T-cell (primary cell): Measurements from ENCODE around the gene THADA. TPM values are rescaled to one million over a fixed set of nuclear protein-coding genes. Genes with fewer than 3 reads are reported as not detected.

ENCODE experiments used
- ATAC-seq, 4 experiments: fragments of 200-7000 bp in 3 of 4; fragments of 150-1000 bp in 1 of 4; cut with Tn5 transposase; replicated peaks in 1 of 4; 1 replicate in 3 of 4; 2 replicates in 1 of 4; pipeline ENCODE4 v1.10.0; 2021; ENCODE audit warnings: moderate library complexity in 3 of 4, mild to moderate bottlenecking in 2 of 4, moderate number of reproducible peaks in 1 of 4
- CTCF ChIA-PET, 2 donors: fragments of 300-600 bp; sonication (Branson Sonifier 250); formaldehyde crosslinking; loops; one replicate each; lab custom pipeline; 2022; ENCODE audit warnings: antibody characterized with exemption in 2 of 2; lab: Charles Lee
- POLR2A ChIA-PET, 2 donors: fragments of 300-600 bp; sonication (Branson Sonifier 250); formaldehyde crosslinking; loops; one replicate each; lab custom pipeline; 2022; ENCODE audit warnings: antibody characterized with exemption in 2 of 2; lab: Charles Lee
- DNase-seq, 35 experiments: peaks; one replicate each; pipeline versions ENCODE4 v3.0.0 to v3.0.0-alpha.2; 2013 to 2023
- H3K27ac ChIP-seq: one replicate; pipeline ENCODE4 v1.5.1; 2013; ENCODE audit warnings: low read length
- H3K27me3 ChIP-seq, 2 experiments: replicated peaks in 1 of 2; 1 replicate in 1 of 2; 2 replicates in 1 of 2; pipeline versions ENCODE4 v1.6.1 to v1.7.0; 2013; ENCODE audit warnings: low read length in 1 of 2, mixed read lengths in 1 of 2; ENCODE audit not compliant: control insufficient read depth in 2 of 2, insufficient read depth in 2 of 2; ENCODE audit errors: extremely low read depth in 1 of 2
- H3K36me3 ChIP-seq, 2 donors: 1 replicate in 1 of 2; 2 replicates in 1 of 2; pipeline versions ENCODE4 v1.6.1 to v1.7.0; 2013; ENCODE audit warnings: low read length in 1 of 2; ENCODE audit not compliant: control insufficient read depth in 2 of 2, insufficient read depth in 1 of 2; ENCODE audit errors: extremely low read depth in 1 of 2
- H3K4me1 ChIP-seq, 2 experiments: 1 replicate in 1 of 2; 2 replicates in 1 of 2; pipeline versions ENCODE4 v1.6.1 to v1.7.0; 2013; ENCODE audit warnings: low read length in 2 of 2, mixed read lengths in 1 of 2; ENCODE audit not compliant: insufficient read depth in 2 of 2, control insufficient read depth in 1 of 2; ENCODE audit errors: extremely low read depth in 1 of 2
- H3K4me3 ChIP-seq, 2 donors: 1 replicate in 1 of 2; 2 replicates in 1 of 2; pipeline versions ENCODE4 v1.5.1 to v1.7.0; 2013; ENCODE audit warnings: mild to moderate bottlenecking in 2 of 2, low read length in 1 of 2, moderate library complexity in 1 of 2; ENCODE audit not compliant: control insufficient read depth in 1 of 2; ENCODE audit errors: extremely low read depth in 1 of 2
- H3K9me3 ChIP-seq: 2 replicates; pipeline ENCODE4 v1.7.0; 2013
- H3K27ac Mint-ChIP-seq, 2 donors: one replicate each; pipeline ENCODE4 v1.8.0; 2020 to 2021; ENCODE audit warnings: mild to moderate bottlenecking in 2 of 2, mixed read lengths in 2 of 2
- H3K27me3 Mint-ChIP-seq, 2 donors: one replicate each; pipeline ENCODE4 v1.8.0; 2021 to 2022; ENCODE audit warnings: mixed read lengths in 2 of 2
- H3K36me3 Mint-ChIP-seq: one replicate; pipeline ENCODE4 v1.8.0; 2021; ENCODE audit warnings: mixed read lengths
- H3K4me1 Mint-ChIP-seq, 3 donors: one replicate each; pipeline ENCODE4 v1.8.0; 2020 to 2022; ENCODE audit warnings: mixed read lengths in 3 of 3, mild to moderate bottlenecking in 1 of 3
- H3K4me3 Mint-ChIP-seq, 3 donors: one replicate each; pipeline ENCODE4 v1.8.0; 2020 to 2022; ENCODE audit warnings: mild to moderate bottlenecking in 3 of 3, mixed read lengths in 3 of 3, moderate library complexity in 3 of 3
- H3K9me3 Mint-ChIP-seq, 3 donors: one replicate each; pipeline ENCODE4 v1.8.0; 2020 to 2022; ENCODE audit warnings: mixed read lengths in 3 of 3
- WGBS: methylation state at CpG from one replicate; pipeline ENCODE4 v1.1.5; 2013; ENCODE audit warnings: missing lambda C conversion rate; ENCODE audit not compliant: insufficient coverage; 5-methylcytosine and 5-hydroxymethylcytosine counted together
- total RNA-seq, 35 experiments: library from RNA in 6 of 35; stranded (reverse) in 6 of 35; fragments of 120-200 nt in 1 of 35; gene quantifications; one replicate each; pipeline versions ENCODE4 v1.2.1 to v1.2.4 and lab custom pipeline; 2013 to 2026

Gene THADA
- total RNA-seq, 5 donors from 2014 or later (not counting 1 experiment from before 2014, with no cell fraction given), result 36.4 to 50.5 (median 40.6) TPM

DNA sequence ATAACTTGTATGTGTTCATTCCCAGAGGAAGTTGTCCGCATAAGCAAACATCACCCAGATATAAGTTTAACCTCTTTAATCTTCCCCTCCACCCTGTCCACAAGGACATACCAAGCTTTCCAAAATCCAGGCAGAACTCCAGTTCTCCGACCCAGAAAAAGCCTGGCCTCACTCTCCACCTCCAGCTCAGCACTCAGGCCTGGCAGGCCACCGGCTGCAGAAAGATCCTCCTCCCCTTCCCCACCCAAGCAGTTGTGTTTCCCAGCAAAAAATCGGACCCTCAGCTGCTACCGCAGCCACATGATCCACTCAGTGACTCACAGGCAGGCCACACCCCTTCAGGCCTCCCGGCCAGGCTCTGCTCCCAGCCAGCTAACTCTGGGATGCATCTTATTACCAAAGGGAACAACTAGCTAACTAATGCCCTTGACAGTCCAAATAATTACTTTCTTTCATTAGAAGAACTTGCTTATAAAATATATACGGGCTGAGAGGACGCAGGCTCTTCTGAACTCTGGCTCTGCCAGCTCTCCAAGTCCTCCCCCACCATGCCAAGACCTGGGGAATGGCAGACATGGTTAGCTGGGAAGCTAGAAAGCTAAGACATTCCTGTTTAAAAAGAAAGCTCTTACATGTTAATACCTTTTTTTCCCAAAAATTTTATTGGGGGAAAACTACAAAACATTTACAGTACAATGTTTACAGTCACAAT, 373.9 kb downstream of the THADA start:
- peaks cover 0 to 41% of the 10 kb centered on the region in 2 donors for H3K36me3 ChIP-seq
- Mint-ChIP-seq H3K27ac (peak overlapping the region; percentile 94 to 97), H3K27me3 (peaks cover 0 to 3% of the 10 kb centered on the region in 2 donors), H3K4me1 (peaks cover 43 to 59% (median 47%) of the 10 kb centered on the region in 3 donors), H3K36me3 (peaks cover 37% of the 10 kb centered on the region), H3K9me3 (no peaks in the 10 kb centered on the region), H3K4me3 (peak overlapping the region; percentile 74 to 98 (median 91))
- no peaks in the 10 kb centered on the region for H3K9me3 ChIP-seq
- no peak for ATAC-seq
- 0% methylated on average over 6 of the region's 8 CpGs for WGBS
- H3K4me1 ChIP-seq, result peaks cover 27 to 49% of the 10 kb centered on the region in 2 experiments
- ChIA-PET CTCF (interaction anchor here (0.6 to 3.9 kb wide), 16 partner anchors 6 to 376 kb away, joined by 3 to 29 read pairs (median 4); partner anchors contain the start of gene ZFP36L2 (in 1 of the 2)), POLR2A (interaction anchor here (0.5 to 4.3 kb wide), 21 partner anchors 7 to 94 kb away, joined by 3 to 27 read pairs (median 5); no protein-coding TSS in a partner anchor)
- H3K27me3 ChIP-seq, result no peaks in the 10 kb centered on the region
- DNase-seq, result peak in 22 of 35 experiments; percentile 16 to 71 (median 42)
- H3K27ac ChIP-seq, result peak overlapping the region; percentile 94
- peak overlapping the region; percentile 86 to 98 for H3K4me3 ChIP-seq

DNA sequence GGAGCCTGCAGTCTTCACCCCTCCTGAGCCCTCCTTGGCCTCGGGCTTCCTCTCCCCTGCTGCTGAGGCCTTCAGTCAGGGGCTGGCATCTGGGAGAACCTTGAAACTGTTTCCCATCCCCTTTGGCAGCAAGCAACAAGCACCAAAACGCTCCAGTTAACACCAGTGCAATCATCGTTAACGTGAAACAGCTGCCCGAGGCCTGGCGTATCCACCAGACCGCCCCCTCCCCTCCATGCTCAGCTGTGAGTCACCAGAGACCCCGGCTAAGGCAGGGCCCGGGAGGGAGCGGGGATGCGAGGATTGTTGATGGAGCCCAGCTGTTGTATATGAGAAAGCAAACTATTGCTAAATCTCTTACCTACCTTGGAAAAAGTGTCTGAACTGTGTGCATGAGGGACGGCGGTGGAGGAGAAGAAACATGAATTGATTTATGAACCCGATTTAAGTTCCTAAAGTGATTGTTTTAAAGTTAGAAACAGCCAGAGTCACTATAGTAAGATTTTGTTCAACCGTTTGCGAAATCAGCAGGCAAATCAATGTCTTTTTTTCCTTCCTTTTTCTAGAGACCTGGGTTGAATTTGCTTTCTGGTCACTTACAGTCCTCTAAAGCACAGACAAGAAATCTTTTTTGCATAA, 374.6 kb downstream of the THADA start:
- Mint-ChIP-seq H3K36me3 (peaks cover 37% of the 10 kb centered on the region), H3K4me3 (peak overlapping the region; percentile 74 to 98 (median 91)), H3K27ac (peak overlapping the region; percentile 94 to 97), H3K9me3 (no peaks in the 10 kb centered on the region), H3K27me3 (peaks cover 0 to 3% of the 10 kb centered on the region in 2 donors), H3K4me1 (peaks cover 46 to 59% (median 50%) of the 10 kb centered on the region in 3 donors)
- ChIA-PET POLR2A (interaction anchor here (0.6 to 4.3 kb wide), 21 partner anchors 7 to 92 kb away, joined by 3 to 27 read pairs (median 5); no protein-coding TSS in a partner anchor), CTCF (interaction anchor here (0.6 to 3.9 kb wide), 13 partner anchors 7 to 376 kb away, joined by 3 to 29 read pairs (median 5); partner anchors contain the start of gene ZFP36L2 (in 1 of the 2))
- DNase-seq, result peak in 13 of 35 experiments; percentile 9 to 69 (median 45)
- ATAC-seq, result no peak
- peak overlapping the region; percentile 94 for H3K27ac ChIP-seq
- peak overlapping the region; percentile 86 to 98 for H3K4me3 ChIP-seq
- H3K4me1 ChIP-seq, result peaks cover 27 to 54% of the 10 kb centered on the region in 2 experiments
- no peaks in the 10 kb centered on the region for H3K9me3 ChIP-seq
- WGBS, result 20% methylated on average over 1 of the region's 16 CpGs
- no peaks in the 10 kb centered on the region for H3K27me3 ChIP-seq
- H3K36me3 ChIP-seq, result peaks cover 0 to 41% of the 10 kb centered on the region in 2 donors

DNA sequence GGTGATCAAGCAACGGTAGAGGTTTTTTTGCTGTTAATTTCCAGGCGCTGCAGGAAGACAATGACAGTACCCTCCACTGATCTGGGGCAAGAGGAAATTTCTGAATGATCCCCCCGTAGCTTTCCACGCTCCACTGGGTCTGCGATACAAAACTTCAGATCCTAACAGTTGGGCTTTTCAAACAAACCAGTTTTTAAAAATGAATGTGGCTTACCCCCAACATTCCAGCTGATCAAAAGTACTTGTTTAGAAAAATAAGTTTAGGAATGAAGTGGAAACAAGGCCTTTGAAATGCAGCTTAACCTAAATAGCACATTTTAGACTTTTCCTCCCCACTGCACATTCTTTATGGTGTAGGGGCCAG, 375.1 kb downstream of the THADA start:
- H3K36me3 Mint-ChIP-seq, result peaks cover 36% of the 10 kb centered on the region
- H3K4me1 ChIP-seq, result peaks cover 27 to 59% of the 10 kb centered on the region in 2 experiments
- POLR2A ChIA-PET, result interaction anchor here (0.6 to 4.3 kb wide), 12 partner anchors 8 to 87 kb away, joined by 3 to 27 read pairs (median 5); no protein-coding TSS in a partner anchor
- DNase-seq, result peak in 1 of 35 experiments; percentile 31
- peak overlapping the region; percentile 94 for H3K27ac ChIP-seq
- H3K4me3 ChIP-seq, result peak overlapping the region; percentile 86 to 98
- H3K27ac Mint-ChIP-seq, result peak overlapping the region; percentile 94 to 97
- no peaks in the 10 kb centered on the region for H3K9me3 Mint-ChIP-seq
- peaks cover 50 to 59% (median 55%) of the 10 kb centered on the region in 3 donors for H3K4me1 Mint-ChIP-seq
- no peaks in the 10 kb centered on the region for H3K27me3 ChIP-seq
- no peaks in the 10 kb centered on the region for H3K9me3 ChIP-seq
- H3K27me3 Mint-ChIP-seq, result peaks cover 0 to 3% of the 10 kb centered on the region in 2 donors
- 0% methylated on average over 3 of the region's 5 CpGs for WGBS
- CTCF ChIA-PET, result interaction anchor here in 1 of 2 donors (0.7 to 3.9 kb wide), 7 partner anchors 7 to 93 kb away, joined by 3 to 29 read pairs (median 7); partner anchors contain the start of gene ZFP36L2
- H3K36me3 ChIP-seq, result peaks cover 0 to 41% of the 10 kb centered on the region in 2 donors
- peak overlapping the region; percentile 74 to 98 (median 91) for H3K4me3 Mint-ChIP-seq
- no peak for ATAC-seq

DNA sequence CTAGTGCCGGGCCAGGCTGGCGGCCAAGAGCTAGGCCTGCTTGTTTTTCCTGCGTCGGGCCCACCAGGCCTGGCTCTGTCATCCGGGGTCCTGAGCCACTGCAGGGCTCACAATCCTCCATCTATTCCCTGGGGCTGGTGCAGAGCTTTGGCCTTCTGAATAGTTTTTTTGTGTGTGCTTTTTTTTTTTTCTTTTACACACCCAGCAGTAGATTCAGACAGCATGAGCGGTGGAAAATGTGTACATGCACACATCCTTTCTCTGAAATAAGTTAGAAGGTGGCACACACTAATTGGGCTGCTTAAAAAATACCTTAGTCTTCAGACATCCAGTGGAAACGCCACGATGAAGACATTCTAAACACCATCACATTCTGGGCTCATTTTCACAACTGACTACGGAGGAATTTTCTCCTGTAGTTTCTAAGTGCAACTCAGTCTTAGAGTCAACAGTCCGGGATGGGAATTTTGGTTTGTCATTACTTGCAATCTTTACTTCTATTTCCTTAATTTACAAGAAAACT, 375.5 kb downstream of the THADA start:
- no peak for ATAC-seq
- peak in 1 of 35 experiments; percentile 16 for DNase-seq
- Histone ChIP-seq H3K27ac (peak overlapping the region; percentile 94), H3K27me3 (no peaks in the 10 kb centered on the region), H3K9me3 (no peaks in the 10 kb centered on the region), H3K36me3 (peaks cover 0 to 38% of the 10 kb centered on the region in 2 donors), H3K4me1 (peaks cover 27 to 62% of the 10 kb centered on the region in 2 experiments), H3K4me3 (peak overlapping the region; percentile 86 to 98)
- Mint-ChIP-seq H3K27me3 (peaks cover 0 to 3% of the 10 kb centered on the region in 2 donors), H3K4me3 (peak overlapping the region; percentile 74 to 98 (median 91)), H3K36me3 (peaks cover 33% of the 10 kb centered on the region), H3K4me1 (peaks cover 52 to 59% (median 58%) of the 10 kb centered on the region in 3 donors), H3K27ac (peak overlapping the region; percentile 94 to 97), H3K9me3 (no peaks in the 10 kb centered on the region)
- CTCF ChIA-PET, result interaction anchor here (0.5 to 3.9 kb wide), 11 partner anchors 7 to 93 kb away, joined by 3 to 29 read pairs (median 7); partner anchors contain the start of gene ZFP36L2 (in 1 of the 2)
- 0% methylated on average over 2 of the region's 10 CpGs for WGBS
- POLR2A ChIA-PET, result interaction anchor here (0.6 to 4.3 kb wide), 12 partner anchors 8 to 247 kb away, joined by 3 to 27 read pairs (median 6); no protein-coding TSS in a partner anchor

DNA sequence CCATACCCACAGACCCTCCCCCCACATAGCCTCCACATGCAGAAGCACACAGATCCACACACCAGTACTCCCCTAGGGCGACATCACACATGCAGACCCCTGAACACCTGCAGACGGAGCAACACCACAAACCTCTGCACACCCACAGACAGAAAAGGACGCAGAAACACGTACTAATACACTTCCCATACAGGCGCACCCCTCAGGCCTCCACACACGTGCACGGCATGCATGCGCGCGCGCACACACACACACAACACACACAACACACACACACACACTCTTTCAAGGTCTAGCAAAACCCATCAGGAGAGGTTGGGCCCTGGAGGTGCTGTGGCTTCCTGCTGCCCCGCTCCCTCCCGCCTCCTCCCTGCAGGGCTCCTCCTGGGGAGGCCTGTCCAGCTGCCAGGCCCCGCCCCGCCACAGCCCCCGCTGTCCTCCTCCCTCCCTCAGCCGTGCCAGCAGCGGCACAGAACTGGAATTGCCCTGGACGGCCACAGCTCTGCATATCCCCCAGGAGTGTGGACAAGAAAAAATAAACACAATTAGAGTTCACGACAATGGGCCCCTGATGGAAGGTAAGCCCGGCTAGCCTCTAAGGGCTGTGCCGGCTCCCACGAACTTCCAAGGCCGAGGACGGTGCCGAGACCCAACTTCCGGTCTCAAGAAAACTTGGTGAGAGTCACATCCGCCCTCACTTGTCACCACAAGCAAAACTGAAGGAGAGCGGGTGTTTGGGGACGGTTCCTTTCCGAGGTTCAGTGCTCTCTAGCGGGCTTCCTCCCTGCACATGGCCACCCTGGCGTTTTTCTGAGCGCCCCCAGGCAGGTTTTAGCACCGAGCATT, 376.2 kb downstream of the THADA start:
- Mint-ChIP-seq H3K4me1 (peaks cover 52 to 59% (median 58%) of the 10 kb centered on the region in 3 donors), H3K36me3 (peaks cover 30% of the 10 kb centered on the region), H3K9me3 (no peaks in the 10 kb centered on the region), H3K27me3 (peaks cover 0 to 3% of the 10 kb centered on the region in 2 donors), H3K4me3 (peak overlapping the region; percentile 74 to 98 (median 91)), H3K27ac (peak overlapping the region; percentile 94 to 97)
- Histone ChIP-seq H3K27me3 (no peaks in the 10 kb centered on the region), H3K9me3 (no peaks in the 10 kb centered on the region), H3K36me3 (peaks cover 0 to 34% of the 10 kb centered on the region in 2 donors), H3K4me1 (peaks cover 27 to 67% of the 10 kb centered on the region in 2 experiments), H3K4me3 (peak overlapping the region; percentile 86 to 98), H3K27ac (peak overlapping the region; percentile 94)
- under 1% methylated on average over 30 of the region's 35 CpGs for WGBS
- ATAC-seq (peak; percentile 44 to 58 (median 48)), DNase-seq (peak; percentile 71 to 91 (median 80))
- ChIA-PET CTCF (interaction anchor here (0.5 to 3.9 kb wide), 14 partner anchors 8 to 92 kb away, joined by 3 to 29 read pairs (median 8); partner anchors contain the start of gene ZFP36L2 (in 1 of the 2)), POLR2A (interaction anchor here (0.6 to 4.3 kb wide), 12 partner anchors 8 to 246 kb away, joined by 3 to 27 read pairs (median 6); partner anchors contain the start of gene ZFP36L2 (in 1 of the 2))
